ENCODE data around the gene PLEKHM2.

DNA sequence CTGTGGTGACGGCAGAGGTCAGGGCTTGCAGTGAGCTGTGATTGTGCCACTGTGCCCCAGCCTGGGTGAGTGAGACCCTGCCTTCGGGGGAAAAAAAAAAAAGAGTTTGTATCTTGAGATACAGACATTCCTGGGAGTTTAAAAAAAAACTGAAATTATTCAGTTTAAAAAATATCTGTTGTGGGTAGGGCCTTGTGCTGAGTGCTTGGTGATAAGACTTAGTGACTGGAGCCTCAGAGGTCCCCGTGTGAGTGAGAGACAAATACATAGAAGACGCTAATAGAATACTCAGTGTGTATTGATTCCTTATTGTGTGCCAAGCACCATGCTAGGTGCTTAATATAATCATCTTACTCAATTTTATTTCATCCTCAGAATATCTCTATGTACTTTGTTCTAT lies 44.2 kb upstream of the PLEKHM2 start:
- no peak for TF ChIP-seq SUZ12 (IDR thresholded peaks at IDR 0.05; ENCODE audit: extremely low read depth, insufficient read depth, insufficient read length)
- no peak for TF ChIP-seq ZNF274 (IDR thresholded peaks at IDR 0.05; ENCODE audit: low read depth, low read length)
- no peak for TF ChIP-seq YY1 (IDR thresholded peaks at IDR 0.05; ENCODE audit: insufficient read depth, insufficient read length)
